K562 (cell line): ENCODE measurements around the gene SLC45A3. TPM values are rescaled to one million over a fixed set of nuclear protein-coding genes. Genes with fewer than 3 reads are reported as not detected.

Source experiments
- ATAC-seq: fragments of 200-7000 bp; cut with Tn5 transposase; 3 replicates; pipeline ENCODE4 v1.9.1; 2020; ENCODE audit warnings: moderate library complexity
- BruUV-seq: library from RNA; stranded (reverse); fragments of 400-500 nt; replicated peaks from 2 replicates; lab custom pipeline; 2021; lab: Mats Ljungman, UMichigan
- CTCF ChIA-PET: fragments of 300-600 bp; formaldehyde crosslinking; extraction: SDS; loops from one replicate; lab custom pipeline; 2021; ENCODE audit warnings: low intra/inter-chr PET ratio; lab: Yijun Ruan, JAX
- POLR2A ChIA-PET: fragments of 300-600, 350-650 bp; sonication (Branson Sonifier 250); formaldehyde crosslinking; extraction: SDS; loops from one replicate; lab custom pipeline; 2021; ENCODE audit warnings: antibody characterized with exemption, inconsistent platforms; lab: Yijun Ruan, JAX
- DNase-seq, 4 experiments: peaks; one replicate each; pipeline versions ENCODE4 v3.0.0 to v3.0.0-alpha.2; 2011 to 2018; ENCODE audit warnings: low spot score in 3 of 4, mixed read lengths in 3 of 4; ENCODE audit errors: extremely low read depth in 1 of 4
- FAIRE-seq: peaks from 2 replicates; lab custom pipeline; 2011; peaks lifted over from hg19 to GRCh38; lab: Jason Lieb, UNC
- H2AFZ ChIP-seq: 2 replicates; pipeline ENCODE4 v1.6.0; 2011; ENCODE audit warnings: low read depth, low read length, control low read depth, inconsistent platforms
- H3K27ac ChIP-seq: fragments of 200-600 bp; 3 replicates; pipeline ENCODE4 v1.8.0; 2011; ENCODE audit warnings: low read depth, mild to moderate bottlenecking, control low read depth, inconsistent platforms, low read length, moderate library complexity, mixed read lengths; ENCODE audit errors: extremely low read depth
- H3K27me3 ChIP-seq, 2 experiments: fragments of 300-600 bp in 1 of 2; 2 replicates in 1 of 2; 3 replicates in 1 of 2; pipeline versions ENCODE4 v1.6.0 to v1.8.0; 2011; ENCODE audit warnings: inconsistent platforms in 2 of 2, low read length in 2 of 2, mild to moderate bottlenecking in 1 of 2, mixed read lengths in 1 of 2, moderate library complexity in 1 of 2; ENCODE audit not compliant: control insufficient read depth in 2 of 2, insufficient read depth in 2 of 2
- H3K36me3 ChIP-seq: fragments of 300-600 bp; 3 replicates; pipeline ENCODE4 v1.8.0; 2011; ENCODE audit warnings: mild to moderate bottlenecking, low read length, inconsistent platforms; ENCODE audit not compliant: control insufficient read depth, insufficient read depth
- H3K4me1 ChIP-seq, 2 experiments: fragments of 200-600 bp in 1 of 2; replicated peaks in 1 of 2; 2 replicates in 1 of 2; 3 replicates in 1 of 2; pipeline versions ENCODE4 v1.5.1 to v1.8.0; 2011; ENCODE audit warnings: inconsistent platforms in 2 of 2, low read length in 2 of 2, mild to moderate bottlenecking in 1 of 2, mixed read lengths in 1 of 2, moderate library complexity in 1 of 2; ENCODE audit not compliant: control insufficient read depth in 2 of 2, insufficient read depth in 2 of 2
- H3K4me2 ChIP-seq: 2 replicates; pipeline ENCODE4 v1.6.1; 2011; ENCODE audit warnings: low read length, control low read depth, inconsistent platforms, mixed read lengths; ENCODE audit not compliant: insufficient read depth
- H3K4me3 ChIP-seq: fragments of 200-600 bp; sonication (generic), shearing (Covaris generic); 2 replicates; pipeline ENCODE4 v1.5.1; 2016; ENCODE audit warnings: control low read depth, inconsistent platforms
- H3K79me2 ChIP-seq: fragments of 200-600 bp; 3 replicates; pipeline ENCODE4 v1.8.0; 2011; ENCODE audit warnings: low read length, inconsistent platforms; ENCODE audit not compliant: control insufficient read depth, insufficient read depth
- H3K9ac ChIP-seq, 2 experiments: 2 replicates each; pipeline versions ENCODE4 v1.6.0 to v1.6.1; 2011; ENCODE audit warnings: low read depth in 2 of 2, low read length in 2 of 2, control low read depth in 1 of 2, inconsistent platforms in 1 of 2, mild to moderate bottlenecking in 1 of 2, mixed read lengths in 1 of 2; ENCODE audit not compliant: insufficient read depth in 1 of 2
- H3K9me1 ChIP-seq: one replicate; pipeline ENCODE4 v1.6.0; 2011; ENCODE audit warnings: inconsistent platforms, mild to moderate bottlenecking, low read length, moderate library complexity; ENCODE audit not compliant: control insufficient read depth, insufficient read depth
- H3K9me3 ChIP-seq: replicated peaks from 2 replicates; pipeline ENCODE4 v1.5.1; 2011; ENCODE audit warnings: low read depth, low read length, inconsistent platforms; ENCODE audit not compliant: control insufficient read depth, insufficient read depth
- H4K20me1 ChIP-seq: replicated peaks from 2 replicates; pipeline ENCODE4 v1.6.1; 2011; ENCODE audit warnings: low read length, inconsistent platforms, mixed read lengths; ENCODE audit not compliant: control insufficient read depth, insufficient read depth
- CHCHD3 ChIP-seq: fragments of 250-450 bp; sonication (Bioruptor Pico); IDR thresholded peaks from 2 replicates; pipeline ENCODE4 v2.1.2; 2022; ENCODE audit warnings: mild to moderate bottlenecking
- FOXJ2 ChIP-seq: fragments of 200-800 bp; sonication (Bioruptor generic); IDR thresholded peaks from 2 replicates; pipeline ENCODE4 v1.6.1; 2016; ENCODE audit warnings: missing genetic modification characterization, missing compliant biosample characterization
- HDAC1 ChIP-seq, 2 experiments: fragments of 450-650 bp; IDR thresholded peaks; 2 replicates each; pipeline ENCODE4 v1.6.1; 2016 to 2017; ENCODE audit warnings: inconsistent platforms in 1 of 2, mild to moderate bottlenecking in 1 of 2, moderate library complexity in 1 of 2
- MTA3 ChIP-seq: fragments of 450-650 bp; formaldehyde crosslinking; IDR thresholded peaks from 2 replicates; pipeline ENCODE4 v1.6.1; 2017; ENCODE audit warnings: mild to moderate bottlenecking, borderline replicate concordance
- MYNN ChIP-seq, 2 experiments: sonication (generic); formaldehyde crosslinking in 1 of 2; IDR thresholded peaks; 2 replicates each; pipeline versions ENCODE4 v1.5.0 to v1.6.1; 2016 to 2020; ENCODE audit warnings: antibody characterized with exemption in 1 of 2, missing genetic modification reagents in 1 of 2
- PML ChIP-seq: IDR thresholded peaks from 2 replicates; pipeline ENCODE4 v1.6.1; 2012; ENCODE audit warnings: low read length, inconsistent platforms
- SMARCA5 ChIP-seq: fragments of 450-650 bp; IDR thresholded peaks from 2 replicates; pipeline ENCODE4 v1.6.1; 2016
- SNIP1 ChIP-seq: fragments of 450-650 bp; IDR thresholded peaks from 2 replicates; pipeline ENCODE4 v1.7.1; 2017; ENCODE audit warnings: low read depth, mild to moderate bottlenecking
- U2AF1 ChIP-seq: fragments of 200-400 bp; formaldehyde crosslinking; optimal IDR thresholded peaks from 2 replicates; pipeline ENCODE3; 2017; ENCODE audit warnings: mild to moderate bottlenecking, low read depth, low read length, moderate library complexity
- WGBS: fragments of 100-300 bp; shearing (Covaris generic); methylation state at CpG from one replicate; pipeline ENCODE4 v1.1.6; 2016; ENCODE audit warnings: low coverage, mixed read lengths; ENCODE audit not compliant: insufficient coverage; ENCODE audit errors: missing lambda C conversion rate; 5-methylcytosine and 5-hydroxymethylcytosine counted together
- in situ Hi-C: fragments of 300-500 bp; cut with MboI; formaldehyde crosslinking; loops from 4 replicates; pipeline ENCODE4 v1.15.0; 2018; ENCODE audit warnings: inconsistent platforms, mixed read lengths
- intact Hi-C: fragments of 100-400 bp; cut with micrococcal nuclease; formaldehyde crosslinking; loops from 2 replicates; pipeline ENCODE4 v1.14.2; 2022
- polyA plus RNA-seq, 8 experiments: library from polyadenylated mRNA; depleted of rRNA in 4 of 8; stranded (reverse) in 5 of 8; unstranded in 3 of 8; fragments of >200 nt; fragmentation: Nextera tagmentation in 2 of 8; fragmentation: Illumina TruSeq in 1 of 8; extraction: Ambion mirVana in 2 of 8; extraction: Trizol in 1 of 8; gene quantifications; 2 replicates each; pipeline versions ENCODE4 v1.2.1 to v1.2.3, GENCODE V29; 2011 to 2014; ENCODE audit warnings: inconsistent platforms in 1 of 8, missing spikeins in 1 of 8
- total RNA-seq, 7 experiments: library from RNA; depleted of rRNA in 6 of 7; stranded (reverse); fragments of >200 nt in 6 of 7; fragmentation: Illumina TruSeq in 2 of 7; extraction: Trizol in 2 of 7; gene quantifications; 2 replicates each; pipeline versions ENCODE4 v1.2.1 to v1.2.3, GENCODE V29; 2011 to 2021; ENCODE audit warnings: low replicate concordance in 1 of 7
- TF ChIP-seq, protein P1 (sequence below): sonication (generic); formaldehyde crosslinking; IDR thresholded peaks from 2 replicates; pipeline ENCODE4 v1.8.0; 2022; ENCODE audit warnings: mild to moderate bottlenecking, missing genetic modification reagents
- TF ChIP-seq, protein P2 (sequence below): fragments of 250-450 bp; sonication (Bioruptor Pico); IDR thresholded peaks from 2 replicates; pipeline ENCODE4 v1.8.0; 2021; ENCODE audit warnings: borderline replicate concordance, mild to moderate bottlenecking, moderate library complexity; ENCODE audit not compliant: poor library complexity, severe bottlenecking
- TF ChIP-seq, protein P3 (sequence below): fragments of 250-450 bp; sonication (Bioruptor Pico); IDR thresholded peaks from 2 replicates; pipeline ENCODE4 v1.6.1; 2021; ENCODE audit warnings: mild to moderate bottlenecking
- TF ChIP-seq, protein P4 (sequence below): fragments of 450-650 bp; formaldehyde crosslinking; IDR thresholded peaks from 2 replicates; pipeline ENCODE4 v1.4.0; 2020; ENCODE audit warnings: mild to moderate bottlenecking, moderate library complexity

The SLC45A3 gene
- total and polyA plus RNA-seq, 9 of the 15 experiments (the other 6 are each of a cell fraction or from before 2014, with no cell fraction given) = 0.06 to 3.3 (median 1.3) TPM

DNA sequence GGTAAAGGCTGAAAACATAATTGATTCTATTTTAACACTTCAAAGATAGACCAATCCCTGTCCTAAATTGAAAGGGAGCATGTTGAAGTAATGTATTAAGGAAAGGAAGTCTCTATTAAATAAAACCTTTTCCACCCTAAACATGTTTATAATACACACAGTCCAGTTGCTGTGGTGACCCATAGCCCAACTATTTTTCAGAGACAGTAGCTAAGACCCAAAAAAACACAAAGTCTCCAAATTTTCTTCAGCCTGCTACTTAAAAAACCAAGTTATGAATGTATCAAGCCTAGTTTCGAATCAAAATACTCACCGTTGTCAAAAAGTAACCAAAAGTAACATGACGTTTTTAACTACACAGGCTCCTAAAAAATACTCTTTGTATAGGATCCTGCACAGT lies 50.1 kb downstream of the SLC45A3 start (continued):
- TF ChIP-seq, protein P1, sequence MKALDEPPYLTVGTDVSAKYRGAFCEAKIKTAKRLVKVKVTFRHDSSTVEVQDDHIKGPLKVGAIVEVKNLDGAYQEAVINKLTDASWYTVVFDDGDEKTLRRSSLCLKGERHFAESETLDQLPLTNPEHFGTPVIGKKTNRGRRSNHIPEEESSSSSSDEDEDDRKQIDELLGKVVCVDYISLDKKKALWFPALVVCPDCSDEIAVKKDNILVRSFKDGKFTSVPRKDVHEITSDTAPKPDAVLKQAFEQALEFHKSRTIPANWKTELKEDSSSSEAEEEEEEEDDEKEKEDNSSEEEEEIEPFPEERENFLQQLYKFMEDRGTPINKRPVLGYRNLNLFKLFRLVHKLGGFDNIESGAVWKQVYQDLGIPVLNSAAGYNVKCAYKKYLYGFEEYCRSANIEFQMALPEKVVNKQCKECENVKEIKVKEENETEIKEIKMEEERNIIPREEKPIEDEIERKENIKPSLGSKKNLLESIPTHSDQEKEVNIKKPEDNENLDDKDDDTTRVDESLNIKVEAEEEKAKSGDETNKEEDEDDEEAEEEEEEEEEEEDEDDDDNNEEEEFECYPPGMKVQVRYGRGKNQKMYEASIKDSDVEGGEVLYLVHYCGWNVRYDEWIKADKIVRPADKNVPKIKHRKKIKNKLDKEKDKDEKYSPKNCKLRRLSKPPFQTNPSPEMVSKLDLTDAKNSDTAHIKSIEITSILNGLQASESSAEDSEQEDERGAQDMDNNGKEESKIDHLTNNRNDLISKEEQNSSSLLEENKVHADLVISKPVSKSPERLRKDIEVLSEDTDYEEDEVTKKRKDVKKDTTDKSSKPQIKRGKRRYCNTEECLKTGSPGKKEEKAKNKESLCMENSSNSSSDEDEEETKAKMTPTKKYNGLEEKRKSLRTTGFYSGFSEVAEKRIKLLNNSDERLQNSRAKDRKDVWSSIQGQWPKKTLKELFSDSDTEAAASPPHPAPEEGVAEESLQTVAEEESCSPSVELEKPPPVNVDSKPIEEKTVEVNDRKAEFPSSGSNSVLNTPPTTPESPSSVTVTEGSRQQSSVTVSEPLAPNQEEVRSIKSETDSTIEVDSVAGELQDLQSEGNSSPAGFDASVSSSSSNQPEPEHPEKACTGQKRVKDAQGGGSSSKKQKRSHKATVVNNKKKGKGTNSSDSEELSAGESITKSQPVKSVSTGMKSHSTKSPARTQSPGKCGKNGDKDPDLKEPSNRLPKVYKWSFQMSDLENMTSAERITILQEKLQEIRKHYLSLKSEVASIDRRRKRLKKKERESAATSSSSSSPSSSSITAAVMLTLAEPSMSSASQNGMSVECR (CRISPR knock-in tag) = no peak
- TF ChIP-seq MYNN (IDR thresholded peaks at IDR 0.05) (no peak), MYNN (CRISPR knock-in tag; IDR thresholded peaks at IDR 0.05) (no peak), FOXJ2 (peak; percentile 95)
- TF ChIP-seq, all 486 proteins: peak for 3

DNA sequence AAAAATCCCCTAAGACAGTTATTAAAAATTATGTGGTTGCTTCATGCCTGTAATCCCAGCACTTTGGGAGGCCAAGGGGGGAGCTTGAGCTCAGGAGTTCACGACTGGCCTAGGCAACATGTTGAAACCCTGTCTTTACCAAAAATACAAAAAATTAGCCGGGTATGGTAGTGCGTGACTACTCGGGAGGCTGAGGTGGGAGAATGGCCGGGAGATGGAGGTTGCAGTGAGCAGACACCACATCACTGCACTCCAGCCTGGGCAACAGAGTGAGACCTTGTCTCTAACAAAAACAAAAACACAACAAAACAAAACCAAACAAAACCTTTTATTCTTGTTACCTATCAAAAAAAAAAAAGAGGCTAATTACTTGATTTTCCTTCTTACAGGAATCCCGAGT lies 50.6 kb downstream of the SLC45A3 start:
- H3K27me3 ChIP-seq = no peaks in the 10 kb centered on the region
- H3K9me1 ChIP-seq = no peaks in the 10 kb centered on the region
- ATAC-seq = no peak
- FAIRE-seq = no peak
- TF ChIP-seq CHCHD3 (CRISPR knock-in tag) (no peak), PML (no peak), MTA3 (no peak), SNIP1 (no peak), SMARCA5 (no peak), U2AF1 (no peak), HDAC1 (IDR thresholded peaks at IDR 0.05) (no peak)
- TF ChIP-seq, protein P2, sequence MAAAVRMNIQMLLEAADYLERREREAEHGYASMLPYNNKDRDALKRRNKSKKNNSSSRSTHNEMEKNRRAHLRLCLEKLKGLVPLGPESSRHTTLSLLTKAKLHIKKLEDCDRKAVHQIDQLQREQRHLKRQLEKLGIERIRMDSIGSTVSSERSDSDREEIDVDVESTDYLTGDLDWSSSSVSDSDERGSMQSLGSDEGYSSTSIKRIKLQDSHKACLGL (CRISPR knock-in tag) = no peak
- TF ChIP-seq, protein P3, sequence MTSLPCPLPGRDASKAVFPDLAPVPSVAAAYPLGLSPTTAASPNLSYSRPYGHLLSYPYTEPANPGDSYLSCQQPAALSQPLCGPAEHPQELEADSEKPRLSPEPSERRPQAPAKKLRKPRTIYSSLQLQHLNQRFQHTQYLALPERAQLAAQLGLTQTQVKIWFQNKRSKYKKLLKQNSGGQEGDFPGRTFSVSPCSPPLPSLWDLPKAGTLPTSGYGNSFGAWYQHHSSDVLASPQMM = no peak
- TF ChIP-seq, protein P4, sequence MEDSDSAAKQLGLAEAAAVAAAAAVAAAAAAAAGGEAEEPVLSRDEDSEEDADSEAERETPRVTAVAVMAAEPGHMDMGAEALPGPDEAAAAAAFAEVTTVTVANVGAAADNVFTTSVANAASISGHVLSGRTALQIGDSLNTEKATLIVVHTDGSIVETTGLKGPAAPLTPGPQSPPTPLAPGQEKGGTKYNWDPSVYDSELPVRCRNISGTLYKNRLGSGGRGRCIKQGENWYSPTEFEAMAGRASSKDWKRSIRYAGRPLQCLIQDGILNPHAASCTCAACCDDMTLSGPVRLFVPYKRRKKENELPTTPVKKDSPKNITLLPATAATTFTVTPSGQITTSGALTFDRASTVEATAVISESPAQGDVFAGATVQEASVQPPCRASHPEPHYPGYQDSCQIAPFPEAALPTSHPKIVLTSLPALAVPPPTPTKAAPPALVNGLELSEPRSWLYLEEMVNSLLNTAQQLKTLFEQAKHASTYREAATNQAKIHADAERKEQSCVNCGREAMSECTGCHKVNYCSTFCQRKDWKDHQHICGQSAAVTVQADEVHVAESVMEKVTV (CRISPR knock-in tag) = no peak
- ChIA-PET CTCF (no interaction called here), POLR2A (interaction anchor here (0.8 to 1.7 kb wide), 2 partner anchors 20 to 38 kb away, joined by 3 to 5 read pairs; no protein-coding TSS in a partner anchor)
- peak overlapping the region; percentile 93 for H3K27ac ChIP-seq
- H3K9me3 ChIP-seq = no peaks in the 10 kb centered on the region
- no peak overlapping the region for H2AFZ ChIP-seq
- no peak for DNase-seq
- peaks cover 11 to 15% of the 10 kb centered on the region in 2 experiments for H3K4me1 ChIP-seq
- H4K20me1 ChIP-seq = no peaks in the 10 kb centered on the region
- WGBS = 48% methylated on average over 6 of the region's 6 CpGs
- H3K36me3 ChIP-seq = peaks cover 26% of the 10 kb centered on the region; the same call in 2 of the 3 replicates
- no TSS peak for BruUV-seq
- in situ Hi-C loops (no loop called here), intact Hi-C loops (no loop called here)
- peaks cover 67% of the 10 kb centered on the region for H3K79me2 ChIP-seq
- peak overlapping the region; percentile 89; the same call in 1 of the 2 replicates for H3K4me2 ChIP-seq
- H3K4me3 ChIP-seq = peak overlapping the region; percentile 62; the same call in 1 of the 2 replicates
- H3K9ac ChIP-seq = peak overlapping the region; percentile 27 to 84; a peak in 3 of 4 replicates
